Thyroid gland (tissue), 4 donors: ENCODE results near the gene MAGI2.

ENCODE experiments used
- POLR2A ChIP-seq, 2 donors: fragments of 450-650 bp; IDR thresholded peaks; one replicate each; pipeline ENCODE4 v1.6.1; 2017; ENCODE audit warnings: antibody characterized with exemption in 2 of 2, mild to moderate bottlenecking in 2 of 2, moderate library complexity in 1 of 2
- TF ChIP-seq, protein P1 (sequence below), 6 experiments: fragments of 200-600 bp in 3 of 6; fragments of 450-650 bp in 3 of 6; sonication (generic) in 3 of 6; IDR thresholded peaks; one replicate each; pipeline ENCODE4 v1.5.1; 2016 to 2019; ENCODE audit warnings: antibody characterized with exemption in 6 of 6, mild to moderate bottlenecking in 2 of 6, inconsistent platforms in 1 of 6, moderate library complexity in 1 of 6

DNA sequence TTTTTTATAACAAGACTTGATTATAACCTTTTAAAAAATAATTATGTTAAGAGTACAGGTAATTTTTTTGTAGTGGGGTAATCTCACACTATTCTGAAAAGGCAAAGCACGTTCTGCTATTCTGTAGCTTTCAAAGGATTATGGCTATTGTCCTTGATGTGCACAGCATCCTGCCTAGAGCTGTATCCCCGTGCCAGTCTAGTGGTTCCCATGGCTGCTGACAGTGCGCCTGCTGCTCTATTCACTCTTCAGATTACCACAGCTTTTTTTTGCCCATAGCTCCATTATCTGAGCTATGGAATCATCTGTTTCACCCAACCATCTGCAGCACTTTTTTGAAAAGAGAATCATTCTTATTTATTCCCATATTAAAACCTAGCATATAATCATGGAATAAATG, 931.5 kb downstream of the MAGI2 start:
- TF ChIP-seq POLR2A (IDR thresholded peaks at IDR 0.05) = no peak
- TF ChIP-seq, protein P1, sequence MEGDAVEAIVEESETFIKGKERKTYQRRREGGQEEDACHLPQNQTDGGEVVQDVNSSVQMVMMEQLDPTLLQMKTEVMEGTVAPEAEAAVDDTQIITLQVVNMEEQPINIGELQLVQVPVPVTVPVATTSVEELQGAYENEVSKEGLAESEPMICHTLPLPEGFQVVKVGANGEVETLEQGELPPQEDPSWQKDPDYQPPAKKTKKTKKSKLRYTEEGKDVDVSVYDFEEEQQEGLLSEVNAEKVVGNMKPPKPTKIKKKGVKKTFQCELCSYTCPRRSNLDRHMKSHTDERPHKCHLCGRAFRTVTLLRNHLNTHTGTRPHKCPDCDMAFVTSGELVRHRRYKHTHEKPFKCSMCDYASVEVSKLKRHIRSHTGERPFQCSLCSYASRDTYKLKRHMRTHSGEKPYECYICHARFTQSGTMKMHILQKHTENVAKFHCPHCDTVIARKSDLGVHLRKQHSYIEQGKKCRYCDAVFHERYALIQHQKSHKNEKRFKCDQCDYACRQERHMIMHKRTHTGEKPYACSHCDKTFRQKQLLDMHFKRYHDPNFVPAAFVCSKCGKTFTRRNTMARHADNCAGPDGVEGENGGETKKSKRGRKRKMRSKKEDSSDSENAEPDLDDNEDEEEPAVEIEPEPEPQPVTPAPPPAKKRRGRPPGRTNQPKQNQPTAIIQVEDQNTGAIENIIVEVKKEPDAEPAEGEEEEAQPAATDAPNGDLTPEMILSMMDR (IDR thresholded peaks at IDR 0.05) = no peak
